Body of pancreas (tissue), 4 donors: ENCODE results near the gene ELAC2. TPM values are rescaled to one million over a fixed set of nuclear protein-coding genes. Genes with fewer than 3 reads are reported as not detected.

Experiments used
- ATAC-seq: fragments of 150-250 bp; one replicate; pipeline ENCODE4 v1.9.1; 2016
- DNase-seq, 4 donors: peaks; one replicate each; pipeline ENCODE4 v3.0.0-alpha.2; 2019
- H3K27ac ChIP-seq, 4 donors: fragments of 200-600 bp; sonication (generic); 1 replicate in 3 of 4; 2 replicates in 1 of 4; pipeline versions ENCODE4 v1.5.1 to v1.6.1; 2016 to 2019; ENCODE audit warnings: mild to moderate bottlenecking in 1 of 4, mixed read lengths in 1 of 4, moderate library complexity in 1 of 4
- H3K27me3 ChIP-seq, 2 donors: fragments of 200-600 bp; sonication (generic); one replicate each; pipeline ENCODE4 v1.6.0; 2016; ENCODE audit warnings: mild to moderate bottlenecking in 1 of 2
- H3K36me3 ChIP-seq, 2 donors: fragments of 200-600 bp; sonication (generic); replicated peaks in 1 of 2; 2 replicates each; pipeline ENCODE4 v1.5.1; 2016; ENCODE audit warnings: low read depth in 2 of 2; ENCODE audit not compliant: insufficient read depth in 1 of 2
- H3K4me1 ChIP-seq: fragments of 200-600 bp; sonication (generic); one replicate; pipeline ENCODE4 v1.6.0; 2016
- H3K4me3 ChIP-seq, 2 donors: fragments of 200-600 bp; sonication (generic); 1 replicate in 1 of 2; 2 replicates in 1 of 2; pipeline ENCODE4 v1.5.1; 2016 to 2019
- H3K9me3 ChIP-seq, 3 donors: fragments of 200-600 bp; sonication (generic); 1 replicate in 2 of 3; 2 replicates in 1 of 3; pipeline ENCODE4 v1.5.1; 2016
- POLR2A ChIP-seq, 3 donors: fragments of 450-650 bp; IDR thresholded peaks; one replicate each; pipeline ENCODE4 v1.6.1; 2016; ENCODE audit warnings: antibody characterized with exemption in 3 of 3, mild to moderate bottlenecking in 2 of 3
- WGBS, 2 donors: methylation state at CpG; one replicate each; pipeline ENCODE4 v1.1.5; 2017; 5-methylcytosine and 5-hydroxymethylcytosine counted together
- intact Hi-C: fragments of 100-400 bp; cut with DNase I; formaldehyde crosslinking; loops from one replicate; pipeline ENCODE4 v1.15.1; 2023
- total RNA-seq, 2 donors: library from RNA; depleted of rRNA; stranded (reverse); fragments of >200 nt; gene quantifications; one replicate each; pipeline ENCODE4 v1.1.0, GENCODE V29; 2016
- TF ChIP-seq, protein P1 (sequence below), 7 experiments: fragments of 450-650 bp in 4 of 7; fragments of 200-600 bp in 3 of 7; sonication (generic) in 3 of 7; IDR thresholded peaks; one replicate each; pipeline ENCODE4 v1.5.1; 2016 to 2019; ENCODE audit warnings: antibody characterized with exemption in 7 of 7

The ELAC2 gene
- total RNA-seq, 2 donors from 2014 or later: 31.6 to 52.1 TPM

DNA sequence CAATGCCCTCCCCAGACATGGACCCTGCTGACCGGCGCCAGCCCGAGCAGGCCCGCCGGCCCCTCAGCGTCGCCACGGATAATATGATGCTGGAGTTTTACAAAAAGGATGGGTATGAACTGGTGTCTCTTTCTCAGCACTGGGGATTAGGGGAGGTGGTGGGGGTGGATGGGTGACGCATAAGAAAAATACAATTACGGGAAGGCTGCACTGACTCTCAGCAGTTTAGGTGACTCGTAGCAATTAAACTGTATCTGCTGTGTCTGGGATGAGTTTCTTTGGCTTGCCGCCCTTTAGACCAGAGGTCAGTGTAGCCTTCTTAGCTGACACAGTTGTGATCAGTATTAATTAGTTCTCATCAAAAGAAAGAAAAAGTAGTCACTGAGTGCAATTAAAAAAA, 59.0 kb downstream of the ELAC2 start:
- intact Hi-C loops: no loop called here
- no peak overlapping the region for H3K4me3 ChIP-seq
- no peak for DNase-seq
- H3K36me3 ChIP-seq: no peaks in the 10 kb centered on the region
- 88 to 96% methylated on average over 10 to 12 of the region's 12 CpGs for WGBS, 2 donors
- no peak for ATAC-seq
- H3K4me1 ChIP-seq: no peaks in the 10 kb centered on the region
- TF ChIP-seq, protein P1, sequence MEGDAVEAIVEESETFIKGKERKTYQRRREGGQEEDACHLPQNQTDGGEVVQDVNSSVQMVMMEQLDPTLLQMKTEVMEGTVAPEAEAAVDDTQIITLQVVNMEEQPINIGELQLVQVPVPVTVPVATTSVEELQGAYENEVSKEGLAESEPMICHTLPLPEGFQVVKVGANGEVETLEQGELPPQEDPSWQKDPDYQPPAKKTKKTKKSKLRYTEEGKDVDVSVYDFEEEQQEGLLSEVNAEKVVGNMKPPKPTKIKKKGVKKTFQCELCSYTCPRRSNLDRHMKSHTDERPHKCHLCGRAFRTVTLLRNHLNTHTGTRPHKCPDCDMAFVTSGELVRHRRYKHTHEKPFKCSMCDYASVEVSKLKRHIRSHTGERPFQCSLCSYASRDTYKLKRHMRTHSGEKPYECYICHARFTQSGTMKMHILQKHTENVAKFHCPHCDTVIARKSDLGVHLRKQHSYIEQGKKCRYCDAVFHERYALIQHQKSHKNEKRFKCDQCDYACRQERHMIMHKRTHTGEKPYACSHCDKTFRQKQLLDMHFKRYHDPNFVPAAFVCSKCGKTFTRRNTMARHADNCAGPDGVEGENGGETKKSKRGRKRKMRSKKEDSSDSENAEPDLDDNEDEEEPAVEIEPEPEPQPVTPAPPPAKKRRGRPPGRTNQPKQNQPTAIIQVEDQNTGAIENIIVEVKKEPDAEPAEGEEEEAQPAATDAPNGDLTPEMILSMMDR (IDR thresholded peaks at IDR 0.05): no peak
- TF ChIP-seq POLR2A (IDR thresholded peaks at IDR 0.05): no peak
- H3K27me3 ChIP-seq: no peaks in the 10 kb centered on the region
- H3K27ac ChIP-seq: no peak overlapping the region
- no peaks in the 10 kb centered on the region for H3K9me3 ChIP-seq

DNA sequence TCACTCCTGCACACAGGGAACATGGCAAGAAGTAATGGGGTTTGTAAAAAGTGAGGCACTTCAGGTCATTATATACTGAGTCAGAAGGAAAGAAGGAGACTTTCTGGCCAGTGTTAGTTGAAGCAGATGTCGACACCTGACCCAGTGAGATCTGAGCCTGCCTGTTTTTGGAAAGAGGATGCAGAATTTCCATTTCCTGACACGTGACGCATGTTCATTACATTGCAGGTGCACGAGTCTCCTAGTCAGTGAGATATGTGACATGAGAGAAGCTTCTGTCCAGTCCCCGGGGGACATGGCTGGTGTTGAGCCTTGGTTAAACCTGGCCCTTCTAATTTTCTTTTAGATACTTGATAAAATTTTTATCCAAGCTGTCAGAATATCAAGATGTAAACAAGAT, 62.3 kb downstream of the ELAC2 start:
- H3K9me3 ChIP-seq: no peaks in the 10 kb centered on the region
- no peaks in the 10 kb centered on the region for H3K4me1 ChIP-seq
- no peak overlapping the region for H3K4me3 ChIP-seq
- 89 to 94% methylated on average over 5 of the region's 5 CpGs for WGBS, 2 donors
- intact Hi-C loops: no loop called here
- H3K27me3 ChIP-seq: no peaks in the 10 kb centered on the region
- no peaks in the 10 kb centered on the region for H3K36me3 ChIP-seq
- no peak for TF ChIP-seq POLR2A (IDR thresholded peaks at IDR 0.05)
- TF ChIP-seq, protein P1 (IDR thresholded peaks at IDR 0.05): no peak
- DNase-seq (no peak), ATAC-seq (no peak)
- H3K27ac ChIP-seq: no peak overlapping the region

DNA sequence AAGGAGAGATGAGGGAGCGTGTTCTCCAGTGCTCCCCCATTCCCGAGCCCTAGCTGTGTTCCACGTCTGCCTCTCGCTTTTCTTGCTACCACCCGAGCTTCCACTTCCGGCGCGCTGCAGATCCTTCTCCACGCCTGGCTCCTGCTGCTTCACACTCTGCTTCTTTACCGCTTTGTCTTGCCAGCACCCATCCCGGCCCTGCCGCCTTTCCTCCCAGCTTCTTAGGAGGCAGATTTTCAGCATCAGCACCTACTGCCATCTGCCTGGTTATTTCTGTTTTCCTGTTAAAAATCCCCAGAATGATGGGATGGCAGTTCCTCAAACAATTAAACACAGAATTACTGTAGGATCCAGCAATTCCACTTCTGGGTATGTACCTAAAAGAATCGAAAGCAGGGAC, 64.7 kb downstream of the ELAC2 start:
- Histone ChIP-seq H3K27me3 (no peaks in the 10 kb centered on the region), H3K9me3 (no peaks in the 10 kb centered on the region), H3K27ac (no peak overlapping the region), H3K4me1 (no peaks in the 10 kb centered on the region), H3K36me3 (no peaks in the 10 kb centered on the region), H3K4me3 (no peak overlapping the region)
- no peak for ATAC-seq
- TF ChIP-seq, protein P1 (IDR thresholded peaks at IDR 0.05): no peak
- no peak for TF ChIP-seq POLR2A (IDR thresholded peaks at IDR 0.05)
- no peak for DNase-seq
- WGBS, 2 donors: 92 to 93% methylated on average over 13 of the region's 13 CpGs
- intact Hi-C loops: no loop called here

DNA sequence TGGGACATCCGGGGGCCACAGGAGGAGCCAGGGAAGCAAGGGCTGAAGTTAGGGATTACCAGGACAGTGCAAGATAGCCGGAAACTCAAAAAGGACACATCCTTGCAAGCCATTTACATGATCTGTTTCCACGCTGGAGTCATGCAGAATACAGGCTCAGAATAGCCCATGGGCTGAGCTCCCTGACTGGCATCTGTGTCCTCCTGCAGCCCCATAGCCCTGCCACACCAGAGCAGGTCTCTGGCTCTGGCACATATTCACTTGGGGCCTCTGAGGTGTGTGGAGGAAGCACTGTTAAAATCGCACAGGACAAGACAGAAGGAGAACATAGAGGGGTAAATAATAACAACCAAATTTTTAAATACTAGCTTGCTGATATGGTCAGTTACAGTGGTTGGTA, 65.8 kb downstream of the ELAC2 start:
- WGBS, 2 donors: 73 to 81% methylated on average over 4 of the region's 4 CpGs
- Histone ChIP-seq H3K4me1 (no peaks in the 10 kb centered on the region), H3K27ac (no peak overlapping the region), H3K4me3 (no peak overlapping the region), H3K9me3 (no peaks in the 10 kb centered on the region), H3K27me3 (no peaks in the 10 kb centered on the region), H3K36me3 (no peaks in the 10 kb centered on the region)
- ATAC-seq: no peak
- TF ChIP-seq POLR2A (IDR thresholded peaks at IDR 0.05): no peak
- TF ChIP-seq, protein P1 (IDR thresholded peaks at IDR 0.05): no peak
- intact Hi-C loops: no loop called here
- no peak for DNase-seq

DNA sequence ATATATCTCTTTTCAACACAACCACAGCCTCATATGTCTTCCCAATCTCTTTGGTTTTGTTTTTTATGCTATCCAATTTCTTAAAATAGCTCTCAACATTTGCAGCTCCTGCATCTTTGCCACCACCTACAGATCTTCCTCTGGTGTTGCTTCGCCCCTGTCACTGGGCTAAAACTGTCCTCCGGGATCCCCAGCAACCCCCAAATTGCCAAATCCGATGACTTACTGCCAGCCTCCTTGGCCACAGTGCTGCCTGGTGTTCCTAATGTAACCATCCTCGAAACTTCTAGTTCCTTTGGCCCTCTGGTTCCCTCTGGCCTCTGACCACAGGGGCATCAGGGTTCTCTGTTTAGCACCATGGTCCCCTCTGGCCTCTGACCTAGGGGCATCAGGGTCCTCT, 70.8 kb downstream of the ELAC2 start:
- H3K36me3 ChIP-seq: no peaks in the 10 kb centered on the region
- H3K9me3 ChIP-seq: no peaks in the 10 kb centered on the region
- H3K4me3 ChIP-seq: no peak overlapping the region
- WGBS, 2 donors: 76 to 92% methylated on average over 4 of the region's 4 CpGs
- H3K27ac ChIP-seq: no peak overlapping the region
- ATAC-seq: no peak
- no peaks in the 10 kb centered on the region for H3K4me1 ChIP-seq
- no peak for DNase-seq
- TF ChIP-seq, protein P1 (IDR thresholded peaks at IDR 0.05): no peak
- no peak for TF ChIP-seq POLR2A (IDR thresholded peaks at IDR 0.05)
- no peaks in the 10 kb centered on the region for H3K27me3 ChIP-seq
- intact Hi-C loops: no loop called here
